ENCODE results near the gene SLC16A10.

DNA sequence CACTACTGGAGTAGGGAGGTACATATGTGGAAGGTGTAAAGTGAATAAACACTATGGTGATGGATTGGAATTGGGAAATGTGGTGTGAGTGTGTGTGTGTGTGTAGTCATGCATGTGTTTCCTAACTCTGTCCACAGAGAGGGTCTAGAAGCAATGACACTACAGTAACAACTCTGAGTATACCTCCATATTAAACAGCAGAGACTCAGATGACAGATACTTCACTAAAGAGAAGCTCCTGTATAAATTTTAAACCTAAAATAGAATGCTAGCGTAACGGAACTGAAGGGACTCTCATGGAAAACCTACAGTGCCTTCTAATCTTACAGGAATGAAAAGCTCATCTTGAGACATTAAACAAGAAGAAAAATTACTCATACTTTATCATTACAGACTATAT, 150.5 kb downstream of the SLC16A10 start:
- TF ChIP-seq CTCF (IDR thresholded peaks at IDR 0.05): no peak
- no peak for TF ChIP-seq POLR2A (IDR thresholded peaks at IDR 0.05)
